HCT116 (cell line): ENCODE measurements around the gene CPED1. TPM values are rescaled to one million over a fixed set of nuclear protein-coding genes. Genes with fewer than 3 reads are reported as not detected.

Source experiments
- ATAC-seq: fragments of 200-7000 bp; cut with Tn5 transposase; 2 replicates; pipeline ENCODE4 v1.9.1; 2020; ENCODE audit warnings: mild to moderate bottlenecking, moderate library complexity
- BruUV-seq: library from RNA; stranded (reverse); fragments of 400-500 nt; replicated peaks from 2 replicates; lab custom pipeline; 2021; lab: Mats Ljungman, UMichigan
- CTCF ChIA-PET: fragments of 300-600 bp; sonication (Branson Sonifier 250); formaldehyde crosslinking; loops from one replicate; lab custom pipeline; 2021; ENCODE audit warnings: antibody characterized with exemption; lab: Charles Lee
- POLR2A ChIA-PET: fragments of 300-600, 350-600 bp; sonication (Branson Sonifier 250); formaldehyde crosslinking; loops from one replicate; lab custom pipeline; 2021; ENCODE audit warnings: antibody characterized with exemption; lab: Charles Lee
- RAD21 ChIA-PET, 2 experiments: fragments of 300-600 bp; sonication (Branson Sonifier 250); formaldehyde crosslinking; loops; one replicate each; lab custom pipeline; 2023; ENCODE audit warnings: low total read pairs in 2 of 2; ENCODE audit not compliant: uncharacterized antibody in 2 of 2, unreplicated experiment in 2 of 2, low non-redundant PET in 1 of 2; lab: Charles Lee
- DNase-seq: peaks from one replicate; pipeline ENCODE4 v3.0.0-alpha.2; 2010; ENCODE audit warnings: low read depth, low spot score
- H2AFZ ChIP-seq: fragments of 200-600 bp; shearing (Covaris generic), sonication (generic); 2 replicates; pipeline ENCODE4 v1.6.1; 2017; ENCODE audit warnings: low read depth, mixed run types, mixed read lengths, antibody characterized with exemption, low read length; ENCODE audit not compliant: poor library complexity, severe bottlenecking
- H3K27ac ChIP-seq: 2 replicates; pipeline ENCODE4 v1.5.1; 2012; ENCODE audit warnings: low read depth, low read length
- H3K27me3 ChIP-seq: fragments of 200-600 bp; sonication (generic); 2 replicates; pipeline ENCODE4 v1.6.1; 2016; ENCODE audit warnings: mixed run types, low read length, mixed read lengths; ENCODE audit not compliant: insufficient read depth
- H3K36me3 ChIP-seq, 2 experiments: fragments of 200-500 bp in 1 of 2; fragments of 200-600 bp in 1 of 2; sonication (Bioruptor generic) in 1 of 2; sonication (generic) in 1 of 2; 2 replicates each; pipeline versions ENCODE4 v1.5.1 to v1.6.1; 2014 to 2016; ENCODE audit warnings: low read length in 2 of 2, inconsistent platforms in 1 of 2, mixed read lengths in 1 of 2, mixed run types in 1 of 2; ENCODE audit not compliant: insufficient read depth in 2 of 2, control insufficient read depth in 1 of 2
- H3K4me1 ChIP-seq, 2 experiments: fragments of 200-600 bp in 1 of 2; sonication (generic) in 1 of 2; 2 replicates each; pipeline versions ENCODE4 v1.5.1 to v1.6.1; 2012 to 2017; ENCODE audit warnings: low read length in 2 of 2, inconsistent platforms in 1 of 2, mild to moderate bottlenecking in 1 of 2, mixed read lengths in 1 of 2, mixed run types in 1 of 2, moderate library complexity in 1 of 2; ENCODE audit not compliant: insufficient read depth in 2 of 2, control insufficient read depth in 1 of 2
- H3K4me2 ChIP-seq: fragments of 200-600 bp; sonication (generic); 2 replicates; pipeline ENCODE4 v1.6.1; 2017; ENCODE audit warnings: mixed run types, low read length, mixed read lengths
- H3K4me3 ChIP-seq, 2 experiments: fragments of 200-600 bp in 1 of 2; sonication (generic) in 1 of 2; replicated peaks in 1 of 2; 2 replicates each; pipeline ENCODE4 v1.5.1; 2011 to 2016; ENCODE audit warnings: low read length in 2 of 2, control low read depth in 1 of 2, low read depth in 1 of 2, mild to moderate bottlenecking in 1 of 2, mixed read lengths in 1 of 2, mixed run types in 1 of 2
- H3K79me2 ChIP-seq: fragments of 200-600 bp; sonication (generic); 2 replicates; pipeline ENCODE4 v1.6.1; 2017; ENCODE audit warnings: mild to moderate bottlenecking, mixed run types, low read length, moderate library complexity, mixed read lengths; ENCODE audit not compliant: insufficient read depth
- H3K9ac ChIP-seq: fragments of 200-600 bp; sonication (generic); 2 replicates; pipeline ENCODE4 v1.6.1; 2016; ENCODE audit warnings: low read length, mixed read lengths
- H3K9me2 ChIP-seq: fragments of 200-600 bp; sonication (generic), shearing (Covaris generic); 2 replicates; pipeline ENCODE4 v1.6.1; 2017; ENCODE audit warnings: mixed run types, mild to moderate bottlenecking, moderate library complexity; ENCODE audit not compliant: insufficient read depth
- H3K9me3 ChIP-seq, 2 experiments: fragments of 200-500 bp in 1 of 2; fragments of 200-600 bp in 1 of 2; sonication (Bioruptor generic) in 1 of 2; sonication (generic) in 1 of 2; 2 replicates each; pipeline ENCODE4 v1.6.1; 2014 to 2017; ENCODE audit warnings: low read length in 2 of 2, mixed read lengths in 2 of 2, inconsistent platforms in 1 of 2, low read depth in 1 of 2, mild to moderate bottlenecking in 1 of 2, mixed run types in 1 of 2, moderate library complexity in 1 of 2; ENCODE audit not compliant: control insufficient read depth in 1 of 2, insufficient read depth in 1 of 2
- H4K20me1 ChIP-seq: fragments of 200-600 bp; sonication (generic), shearing (Covaris generic); 2 replicates; pipeline ENCODE4 v1.6.1; 2017; ENCODE audit warnings: mixed run types, mild to moderate bottlenecking, moderate library complexity; ENCODE audit not compliant: insufficient read depth
- ELF1 ChIP-seq: IDR thresholded peaks from 2 replicates; pipeline ENCODE4 v1.6.1; 2012; ENCODE audit warnings: low read depth, borderline replicate concordance
- EZH2 ChIP-seq: fragments of 200-600 bp; sonication (generic); IDR thresholded peaks from 2 replicates; pipeline ENCODE4 v1.6.1; 2017; ENCODE audit warnings: antibody characterized with exemption, mixed run types
- EZH2phosphoT487 ChIP-seq: fragments of 200-600 bp; IDR thresholded peaks from 2 replicates; pipeline ENCODE4 v1.6.1; 2018; ENCODE audit warnings: antibody characterized with exemption, borderline replicate concordance
- FOSL1 ChIP-seq: IDR thresholded peaks from 2 replicates; pipeline ENCODE4 v1.6.1; 2012; ENCODE audit warnings: low read depth
- JUND ChIP-seq: IDR thresholded peaks from 2 replicates; pipeline ENCODE4 v1.6.1; 2012
- MAX ChIP-seq: IDR thresholded peaks from 2 replicates; pipeline ENCODE4 v1.6.1; 2012
- POLR2A ChIP-seq: IDR thresholded peaks from 2 replicates; pipeline ENCODE4 v1.7.0; 2011; ENCODE audit warnings: borderline replicate concordance; ENCODE audit not compliant: insufficient read depth, insufficient read length; ENCODE audit errors: extremely low read depth
- POLR2AphosphoS5 ChIP-seq: IDR thresholded peaks from 2 replicates; pipeline ENCODE4 v1.6.1; 2011; ENCODE audit warnings: mild to moderate bottlenecking, low read depth, low read length, moderate library complexity
- RAD21 ChIP-seq: IDR thresholded peaks from 2 replicates; pipeline ENCODE4 v1.6.1; 2012; ENCODE audit warnings: low read depth, mild to moderate bottlenecking
- SIN3A ChIP-seq: IDR thresholded peaks from 2 replicates; pipeline ENCODE4 v1.6.1; 2012; ENCODE audit warnings: low read depth
- TCF7L2 ChIP-seq: IDR thresholded peaks from 2 replicates; pipeline ENCODE4 v1.7.0; 2011; ENCODE audit warnings: borderline replicate concordance, inconsistent platforms; ENCODE audit not compliant: insufficient read depth, insufficient read length; ENCODE audit errors: extremely low read depth
- ZFX ChIP-seq: fragments of 450-650 bp; IDR thresholded peaks from 2 replicates; pipeline ENCODE4 v1.6.1; 2017
- intact Hi-C: fragments of 100-400 bp; cut with micrococcal nuclease; formaldehyde crosslinking; loops from 2 replicates; pipeline ENCODE4 v1.10.0; 2022
- total RNA-seq: library from RNA; stranded (reverse); gene quantifications from one replicate; pipeline ENCODE4 v1.2.1, GENCODE V29; 2021; ENCODE audit not compliant: unreplicated experiment
- TF ChIP-seq, protein P1 (sequence below): IDR thresholded peaks from 2 replicates; pipeline ENCODE4 v1.6.1; 2011; ENCODE audit warnings: mild to moderate bottlenecking, low read length, moderate library complexity; ENCODE audit not compliant: insufficient replicate concordance; ENCODE audit errors: extremely low read depth
- TF ChIP-seq, protein P2 (sequence below): IDR thresholded peaks from 2 replicates; pipeline ENCODE4 v1.6.1; 2012; ENCODE audit warnings: low read depth
- TF ChIP-seq, protein P3 (sequence below), 3 experiments: fragments of 200-600 bp in 1 of 3; sonication (generic) in 1 of 3; IDR thresholded peaks in 2 of 3; conservative IDR thresholded peaks in 1 of 3; 2 replicates each; pipeline ENCODE4 v1.5.1; 2012 to 2017; ENCODE audit warnings: low read depth in 2 of 3, low read length in 2 of 3, antibody characterized with exemption in 1 of 3, borderline replicate concordance in 1 of 3, control low read depth in 1 of 3, mild to moderate bottlenecking in 1 of 3, mixed read lengths in 1 of 3, mixed run types in 1 of 3, moderate library complexity in 1 of 3; ENCODE audit not compliant: insufficient read depth in 1 of 3

CPED1 gene
- total RNA-seq, 1 experiment from 2014 or later, result 1.2 TPM

DNA sequence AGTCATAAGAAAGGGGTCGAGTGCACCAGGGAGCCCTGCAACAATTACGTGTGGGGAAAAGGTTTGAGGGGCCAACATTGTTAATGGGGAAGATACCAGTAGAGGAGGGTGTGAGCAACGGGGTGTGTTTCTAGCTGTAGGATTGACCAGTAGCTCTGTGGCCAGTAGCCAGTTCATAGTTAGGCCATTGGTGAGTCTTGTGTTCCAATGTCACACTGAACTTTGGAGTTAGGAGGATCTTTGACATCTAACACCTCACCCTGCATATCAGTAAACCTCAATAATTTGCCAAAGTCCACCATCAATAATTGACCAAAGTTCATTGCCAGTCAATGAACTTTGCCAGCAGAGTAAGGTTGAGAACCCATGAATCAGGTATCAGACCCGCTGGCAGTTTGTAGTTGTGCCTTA lies 168.8 kb downstream of the CPED1 start:
- ChIA-PET RAD21 (no interaction called here), POLR2A (no interaction called here), CTCF (no interaction called here)
- Histone ChIP-seq H3K79me2 (no peaks in the 10 kb centered on the region), H3K4me3 (no peak overlapping the region), H4K20me1 (no peaks in the 10 kb centered on the region), H2AFZ (no peak overlapping the region), H3K9me2 (no peaks in the 10 kb centered on the region), H3K9ac (no peak overlapping the region), H3K27me3 (no peaks in the 10 kb centered on the region), H3K36me3 (no peaks in the 10 kb centered on the region), H3K4me2 (no peak overlapping the region), H3K27ac (no peak overlapping the region), H3K9me3 (no peaks in the 10 kb centered on the region), H3K4me1 (no peaks in the 10 kb centered on the region)
- no peak for ATAC-seq
- no peak for DNase-seq
- intact Hi-C loops, result no loop called here
- BruUV-seq, result no TSS peak
- no peak for TF ChIP-seq SIN3A
- no peak for TF ChIP-seq POLR2AphosphoS5
- TF ChIP-seq EZH2phosphoT487, result no peak
- no peak for TF ChIP-seq RAD21
- TF ChIP-seq, protein P1, sequence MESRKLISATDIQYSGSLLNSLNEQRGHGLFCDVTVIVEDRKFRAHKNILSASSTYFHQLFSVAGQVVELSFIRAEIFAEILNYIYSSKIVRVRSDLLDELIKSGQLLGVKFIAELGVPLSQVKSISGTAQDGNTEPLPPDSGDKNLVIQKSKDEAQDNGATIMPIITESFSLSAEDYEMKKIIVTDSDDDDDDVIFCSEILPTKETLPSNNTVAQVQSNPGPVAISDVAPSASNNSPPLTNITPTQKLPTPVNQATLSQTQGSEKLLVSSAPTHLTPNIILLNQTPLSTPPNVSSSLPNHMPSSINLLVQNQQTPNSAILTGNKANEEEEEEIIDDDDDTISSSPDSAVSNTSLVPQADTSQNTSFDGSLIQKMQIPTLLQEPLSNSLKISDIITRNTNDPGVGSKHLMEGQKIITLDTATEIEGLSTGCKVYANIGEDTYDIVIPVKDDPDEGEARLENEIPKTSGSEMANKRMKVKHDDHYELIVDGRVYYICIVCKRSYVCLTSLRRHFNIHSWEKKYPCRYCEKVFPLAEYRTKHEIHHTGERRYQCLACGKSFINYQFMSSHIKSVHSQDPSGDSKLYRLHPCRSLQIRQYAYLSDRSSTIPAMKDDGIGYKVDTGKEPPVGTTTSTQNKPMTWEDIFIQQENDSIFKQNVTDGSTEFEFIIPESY, result no peak
- no peak for TF ChIP-seq EZH2
- TF ChIP-seq, protein P2, sequence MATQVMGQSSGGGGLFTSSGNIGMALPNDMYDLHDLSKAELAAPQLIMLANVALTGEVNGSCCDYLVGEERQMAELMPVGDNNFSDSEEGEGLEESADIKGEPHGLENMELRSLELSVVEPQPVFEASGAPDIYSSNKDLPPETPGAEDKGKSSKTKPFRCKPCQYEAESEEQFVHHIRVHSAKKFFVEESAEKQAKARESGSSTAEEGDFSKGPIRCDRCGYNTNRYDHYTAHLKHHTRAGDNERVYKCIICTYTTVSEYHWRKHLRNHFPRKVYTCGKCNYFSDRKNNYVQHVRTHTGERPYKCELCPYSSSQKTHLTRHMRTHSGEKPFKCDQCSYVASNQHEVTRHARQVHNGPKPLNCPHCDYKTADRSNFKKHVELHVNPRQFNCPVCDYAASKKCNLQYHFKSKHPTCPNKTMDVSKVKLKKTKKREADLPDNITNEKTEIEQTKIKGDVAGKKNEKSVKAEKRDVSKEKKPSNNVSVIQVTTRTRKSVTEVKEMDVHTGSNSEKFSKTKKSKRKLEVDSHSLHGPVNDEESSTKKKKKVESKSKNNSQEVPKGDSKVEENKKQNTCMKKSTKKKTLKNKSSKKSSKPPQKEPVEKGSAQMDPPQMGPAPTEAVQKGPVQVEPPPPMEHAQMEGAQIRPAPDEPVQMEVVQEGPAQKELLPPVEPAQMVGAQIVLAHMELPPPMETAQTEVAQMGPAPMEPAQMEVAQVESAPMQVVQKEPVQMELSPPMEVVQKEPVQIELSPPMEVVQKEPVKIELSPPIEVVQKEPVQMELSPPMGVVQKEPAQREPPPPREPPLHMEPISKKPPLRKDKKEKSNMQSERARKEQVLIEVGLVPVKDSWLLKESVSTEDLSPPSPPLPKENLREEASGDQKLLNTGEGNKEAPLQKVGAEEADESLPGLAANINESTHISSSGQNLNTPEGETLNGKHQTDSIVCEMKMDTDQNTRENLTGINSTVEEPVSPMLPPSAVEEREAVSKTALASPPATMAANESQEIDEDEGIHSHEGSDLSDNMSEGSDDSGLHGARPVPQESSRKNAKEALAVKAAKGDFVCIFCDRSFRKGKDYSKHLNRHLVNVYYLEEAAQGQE, result no peak
- no peak for TF ChIP-seq MAX
- TF ChIP-seq, protein P3, sequence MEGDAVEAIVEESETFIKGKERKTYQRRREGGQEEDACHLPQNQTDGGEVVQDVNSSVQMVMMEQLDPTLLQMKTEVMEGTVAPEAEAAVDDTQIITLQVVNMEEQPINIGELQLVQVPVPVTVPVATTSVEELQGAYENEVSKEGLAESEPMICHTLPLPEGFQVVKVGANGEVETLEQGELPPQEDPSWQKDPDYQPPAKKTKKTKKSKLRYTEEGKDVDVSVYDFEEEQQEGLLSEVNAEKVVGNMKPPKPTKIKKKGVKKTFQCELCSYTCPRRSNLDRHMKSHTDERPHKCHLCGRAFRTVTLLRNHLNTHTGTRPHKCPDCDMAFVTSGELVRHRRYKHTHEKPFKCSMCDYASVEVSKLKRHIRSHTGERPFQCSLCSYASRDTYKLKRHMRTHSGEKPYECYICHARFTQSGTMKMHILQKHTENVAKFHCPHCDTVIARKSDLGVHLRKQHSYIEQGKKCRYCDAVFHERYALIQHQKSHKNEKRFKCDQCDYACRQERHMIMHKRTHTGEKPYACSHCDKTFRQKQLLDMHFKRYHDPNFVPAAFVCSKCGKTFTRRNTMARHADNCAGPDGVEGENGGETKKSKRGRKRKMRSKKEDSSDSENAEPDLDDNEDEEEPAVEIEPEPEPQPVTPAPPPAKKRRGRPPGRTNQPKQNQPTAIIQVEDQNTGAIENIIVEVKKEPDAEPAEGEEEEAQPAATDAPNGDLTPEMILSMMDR (IDR thresholded peaks at IDR 0.05 in 2 of 3, conservative IDR thresholded peaks at IDR 0.05 in 1 of 3; ENCODE audit: borderline replicate concordance in 1 of 3, insufficient read depth in 1 of 3, low read depth in 2 of 3, low read length in 2 of 3), result no peak
- TF ChIP-seq TCF7L2, result no peak
- no peak for TF ChIP-seq ZFX
- no peak for TF ChIP-seq JUND
- TF ChIP-seq FOSL1, result no peak
- no peak for TF ChIP-seq POLR2A
- TF ChIP-seq ELF1, result no peak
